ENCODE measurements around the gene KLRC2.

DNA sequence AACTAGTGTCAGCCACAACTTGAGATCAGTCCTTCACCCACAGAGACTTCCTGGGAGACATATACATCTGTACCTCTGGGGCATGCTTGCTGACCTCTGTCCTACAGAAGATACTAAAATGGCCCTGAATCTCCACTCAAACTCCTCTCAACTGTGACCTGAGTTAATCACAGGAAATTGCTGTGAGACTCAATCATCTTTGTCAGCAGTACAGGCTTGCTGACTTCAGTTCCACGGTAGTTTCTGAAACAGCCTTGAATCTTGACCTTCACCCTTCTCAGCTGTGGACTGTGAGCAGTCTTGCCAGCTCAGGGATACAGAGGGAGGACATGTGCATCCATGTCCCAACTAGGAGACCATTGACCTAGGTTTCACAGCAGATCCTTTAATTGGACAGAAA is 18.7 kb upstream of the KLRC2 start:
- TF ChIP-seq POLR2A (IDR thresholded peaks at IDR 0.05; ENCODE audit: extremely low read depth, insufficient read length) (no peak), MAX (IDR thresholded peaks at IDR 0.05; ENCODE audit: low read depth, low read length) (no peak)
- TF ChIP-seq, protein P1, sequence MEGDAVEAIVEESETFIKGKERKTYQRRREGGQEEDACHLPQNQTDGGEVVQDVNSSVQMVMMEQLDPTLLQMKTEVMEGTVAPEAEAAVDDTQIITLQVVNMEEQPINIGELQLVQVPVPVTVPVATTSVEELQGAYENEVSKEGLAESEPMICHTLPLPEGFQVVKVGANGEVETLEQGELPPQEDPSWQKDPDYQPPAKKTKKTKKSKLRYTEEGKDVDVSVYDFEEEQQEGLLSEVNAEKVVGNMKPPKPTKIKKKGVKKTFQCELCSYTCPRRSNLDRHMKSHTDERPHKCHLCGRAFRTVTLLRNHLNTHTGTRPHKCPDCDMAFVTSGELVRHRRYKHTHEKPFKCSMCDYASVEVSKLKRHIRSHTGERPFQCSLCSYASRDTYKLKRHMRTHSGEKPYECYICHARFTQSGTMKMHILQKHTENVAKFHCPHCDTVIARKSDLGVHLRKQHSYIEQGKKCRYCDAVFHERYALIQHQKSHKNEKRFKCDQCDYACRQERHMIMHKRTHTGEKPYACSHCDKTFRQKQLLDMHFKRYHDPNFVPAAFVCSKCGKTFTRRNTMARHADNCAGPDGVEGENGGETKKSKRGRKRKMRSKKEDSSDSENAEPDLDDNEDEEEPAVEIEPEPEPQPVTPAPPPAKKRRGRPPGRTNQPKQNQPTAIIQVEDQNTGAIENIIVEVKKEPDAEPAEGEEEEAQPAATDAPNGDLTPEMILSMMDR (IDR thresholded peaks at IDR 0.05; ENCODE audit: low read depth, low read length), result no peak

Data from NB4 (cell line).